HFF-Myc (cell line): ENCODE data around the gene AKT3.

ENCODE experiments used
- DNase-seq: peaks from one replicate; pipeline ENCODE4 v3.0.0-alpha.2; 2011; ENCODE audit warnings: low read depth; ENCODE audit errors: extremely low read depth
- H3K4me3 ChIP-seq: replicated peaks from 2 replicates; pipeline ENCODE4 v1.5.1; 2011; ENCODE audit warnings: low read depth, mild to moderate bottlenecking, control low read depth, low read length
- TF ChIP-seq, protein P1 (sequence below): IDR thresholded peaks from 2 replicates; pipeline ENCODE4 v1.5.1; 2012; ENCODE audit warnings: mild to moderate bottlenecking, low read depth, low read length, control low read depth; ENCODE audit errors: missing control alignments

AKT3 gene

DNA sequence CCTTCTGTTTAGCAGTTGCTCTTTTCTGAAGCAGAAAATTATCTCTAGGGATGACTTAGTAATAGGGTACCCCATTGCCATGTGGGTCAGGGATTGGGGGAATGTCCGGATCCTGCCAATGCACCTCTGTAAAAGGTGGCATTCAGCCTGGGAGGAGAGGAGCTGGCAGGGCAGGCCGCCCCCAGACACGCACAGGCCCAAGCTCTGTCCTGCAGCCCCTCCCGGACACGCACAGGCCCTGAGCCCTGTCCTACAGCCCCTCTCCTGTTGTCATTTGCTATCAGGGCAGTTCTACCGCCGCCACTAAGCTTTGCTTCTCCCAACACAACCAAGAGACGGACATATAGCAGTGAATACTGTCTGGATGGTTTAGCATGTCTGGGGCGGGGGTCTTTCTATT, 375.1 kb downstream of the AKT3 start:
- DNase-seq = no peak
- TF ChIP-seq, protein P1, sequence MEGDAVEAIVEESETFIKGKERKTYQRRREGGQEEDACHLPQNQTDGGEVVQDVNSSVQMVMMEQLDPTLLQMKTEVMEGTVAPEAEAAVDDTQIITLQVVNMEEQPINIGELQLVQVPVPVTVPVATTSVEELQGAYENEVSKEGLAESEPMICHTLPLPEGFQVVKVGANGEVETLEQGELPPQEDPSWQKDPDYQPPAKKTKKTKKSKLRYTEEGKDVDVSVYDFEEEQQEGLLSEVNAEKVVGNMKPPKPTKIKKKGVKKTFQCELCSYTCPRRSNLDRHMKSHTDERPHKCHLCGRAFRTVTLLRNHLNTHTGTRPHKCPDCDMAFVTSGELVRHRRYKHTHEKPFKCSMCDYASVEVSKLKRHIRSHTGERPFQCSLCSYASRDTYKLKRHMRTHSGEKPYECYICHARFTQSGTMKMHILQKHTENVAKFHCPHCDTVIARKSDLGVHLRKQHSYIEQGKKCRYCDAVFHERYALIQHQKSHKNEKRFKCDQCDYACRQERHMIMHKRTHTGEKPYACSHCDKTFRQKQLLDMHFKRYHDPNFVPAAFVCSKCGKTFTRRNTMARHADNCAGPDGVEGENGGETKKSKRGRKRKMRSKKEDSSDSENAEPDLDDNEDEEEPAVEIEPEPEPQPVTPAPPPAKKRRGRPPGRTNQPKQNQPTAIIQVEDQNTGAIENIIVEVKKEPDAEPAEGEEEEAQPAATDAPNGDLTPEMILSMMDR = no peak
- H3K4me3 ChIP-seq = no peak overlapping the region

DNA sequence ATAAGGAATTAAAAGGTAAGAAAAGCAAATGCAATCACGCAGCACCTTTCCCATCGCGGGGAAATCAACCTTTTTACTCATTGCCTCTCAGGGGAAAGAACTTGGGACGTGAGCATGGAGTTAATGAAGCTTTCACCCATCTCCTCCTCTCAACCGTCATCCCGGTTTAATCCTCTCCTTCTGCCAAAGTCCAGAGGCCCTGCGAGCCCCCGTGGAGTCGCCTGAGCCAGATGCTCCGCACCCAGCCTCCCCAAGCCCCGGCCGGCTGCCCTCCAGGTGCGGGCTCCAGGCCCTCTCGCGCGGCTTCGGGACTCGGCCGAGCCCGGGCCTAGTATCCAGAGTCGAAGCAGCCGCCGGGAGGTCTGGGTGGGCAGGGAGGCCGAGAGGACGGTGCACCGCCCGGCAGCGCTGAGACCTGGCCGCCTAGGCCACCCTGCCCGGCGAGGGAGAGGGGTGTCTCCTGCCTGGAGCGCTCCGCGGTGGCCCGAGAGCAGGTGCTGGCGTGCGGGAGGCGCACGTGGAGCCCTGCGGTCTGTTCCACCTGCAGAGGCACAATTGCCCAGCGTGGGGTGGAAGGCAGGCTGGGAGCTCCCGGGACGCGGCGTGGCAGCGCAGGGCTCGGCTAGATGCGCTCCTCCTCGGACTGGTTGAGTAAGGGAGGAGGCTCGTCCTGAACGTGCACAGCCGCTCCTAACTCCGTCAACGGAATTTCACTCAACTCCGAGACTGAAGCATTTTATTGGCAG, 375.7 kb downstream of the AKT3 start:
- no peak overlapping the region for H3K4me3 ChIP-seq
- TF ChIP-seq, protein P1 = no peak
- DNase-seq = no peak

DNA sequence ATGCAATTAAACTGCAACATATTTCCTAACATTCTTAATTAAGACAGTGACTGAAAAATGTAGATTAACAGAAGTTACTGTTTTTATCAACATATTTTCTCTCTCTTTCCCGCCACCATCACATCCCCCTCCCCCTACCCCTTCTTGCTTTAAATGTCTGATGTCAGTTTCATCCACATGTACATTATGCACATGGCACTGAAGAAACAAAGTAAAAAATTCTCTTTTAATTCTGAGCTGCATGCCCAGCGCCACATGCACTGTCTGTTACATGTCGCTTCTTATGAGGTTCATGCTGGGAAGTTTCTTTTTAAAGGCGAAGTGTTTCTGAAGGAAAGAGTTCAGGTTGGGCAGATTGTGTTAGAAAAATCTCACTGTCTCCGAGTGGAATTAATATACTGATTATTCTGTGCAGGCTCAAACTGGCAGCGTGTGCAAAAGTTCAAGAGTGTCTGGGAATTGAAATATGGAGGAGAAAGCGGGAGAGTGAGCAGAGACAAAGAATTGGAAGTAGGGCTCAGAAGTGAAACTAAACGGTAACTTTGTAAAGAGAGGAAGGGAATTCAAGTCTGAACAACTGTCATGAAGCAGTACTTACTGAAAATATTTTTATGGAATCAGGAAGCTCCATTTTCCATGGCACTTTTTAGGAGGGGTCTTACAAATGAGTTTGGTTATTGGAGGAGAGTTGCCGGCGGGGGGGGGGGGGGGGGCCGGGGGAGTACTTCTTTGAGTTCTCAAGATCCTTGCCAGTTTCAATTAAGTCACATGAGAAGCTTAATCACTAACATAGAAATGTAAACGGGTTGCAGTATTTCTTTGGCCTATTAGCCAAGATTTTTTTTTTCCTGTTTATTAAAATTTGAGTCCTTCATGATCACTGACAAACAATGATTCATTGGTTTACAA, 376.6 kb downstream of the AKT3 start:
- H3K4me3 ChIP-seq = peak overlapping the region; percentile 22
- TF ChIP-seq, protein P1 = no peak
- DNase-seq = no peak

DNA sequence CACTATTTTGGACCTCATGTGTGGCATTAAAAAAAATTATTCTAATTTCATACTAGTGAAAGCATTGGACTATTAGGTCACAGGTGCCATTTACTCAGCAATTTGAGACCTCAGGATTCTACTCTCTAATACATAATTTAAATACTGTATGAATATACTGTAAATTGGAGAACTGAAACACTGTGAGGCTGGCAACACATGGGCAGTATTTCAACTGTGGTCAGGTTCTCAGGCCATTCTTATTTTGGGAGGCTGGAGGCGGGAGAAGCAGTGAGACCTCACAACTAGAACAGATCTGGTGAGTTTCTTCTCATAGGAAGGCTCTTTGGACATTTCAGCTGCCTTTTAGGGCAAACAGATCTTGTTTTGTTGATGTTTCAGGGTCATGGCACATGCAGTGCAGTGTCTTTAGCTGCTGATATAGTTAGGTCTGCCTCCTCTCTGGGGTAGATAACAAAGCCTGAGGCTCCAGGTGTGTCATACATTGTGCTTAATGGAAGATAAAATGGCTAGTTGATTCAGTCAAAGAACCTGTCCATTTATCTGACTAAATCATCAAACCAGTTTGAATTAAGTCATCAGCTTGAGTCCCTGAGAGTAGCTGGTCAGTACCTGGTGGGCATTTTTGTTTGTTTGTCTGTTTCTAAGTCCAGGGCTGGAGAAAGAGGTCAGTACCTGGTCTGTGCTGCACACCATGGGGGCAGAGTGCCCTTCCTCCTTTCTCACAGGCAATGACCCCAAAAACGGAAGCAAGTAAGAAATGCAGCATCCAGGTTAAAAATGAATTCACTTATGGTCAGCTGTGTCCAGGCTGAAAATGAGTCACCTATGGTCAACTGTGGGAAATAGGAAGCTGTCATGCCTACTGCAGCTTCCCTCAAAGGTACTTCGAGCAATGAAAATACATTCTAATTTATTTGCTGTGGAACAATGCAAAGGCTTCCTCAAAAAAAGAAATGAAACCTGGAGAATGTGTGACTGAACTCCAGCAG, 378.0 kb downstream of the AKT3 start:
- DNase-seq = no peak
- H3K4me3 ChIP-seq = no peak overlapping the region
- TF ChIP-seq, protein P1 = no peak

DNA sequence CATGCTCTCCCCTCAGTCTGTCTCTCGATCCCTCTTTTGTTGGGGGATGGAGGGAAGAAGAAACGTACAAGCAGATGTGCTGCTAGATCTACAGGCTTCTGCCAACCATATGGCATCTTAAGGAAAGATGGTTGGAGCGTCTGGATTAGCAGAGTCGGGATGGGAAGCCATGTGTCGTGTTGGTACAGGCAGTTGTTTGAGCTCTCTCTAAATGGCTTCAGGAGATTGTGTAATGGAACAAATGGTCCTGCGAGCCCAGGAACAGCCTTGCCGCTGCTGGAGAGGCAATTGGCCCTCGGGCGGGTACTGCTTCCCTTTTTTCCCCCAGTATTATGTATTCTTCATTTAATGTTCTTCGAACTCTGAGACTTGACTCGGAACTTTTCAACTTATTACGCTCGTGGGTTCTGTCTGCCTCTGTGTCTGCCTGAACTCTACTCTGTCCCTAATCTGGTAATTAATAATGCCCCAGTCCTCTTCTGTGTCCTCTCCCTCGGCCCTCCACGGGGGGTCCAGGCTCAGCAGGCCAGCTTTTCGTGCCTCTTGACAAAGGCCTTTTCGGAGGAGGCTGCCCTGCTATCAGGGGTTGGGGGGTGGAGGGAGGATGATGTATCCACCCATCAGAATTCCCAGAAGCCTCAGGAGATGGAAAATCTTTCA, 378.9 kb downstream of the AKT3 start:
- TF ChIP-seq, protein P1 = no peak
- no peak overlapping the region for H3K4me3 ChIP-seq
- no peak for DNase-seq

DNA sequence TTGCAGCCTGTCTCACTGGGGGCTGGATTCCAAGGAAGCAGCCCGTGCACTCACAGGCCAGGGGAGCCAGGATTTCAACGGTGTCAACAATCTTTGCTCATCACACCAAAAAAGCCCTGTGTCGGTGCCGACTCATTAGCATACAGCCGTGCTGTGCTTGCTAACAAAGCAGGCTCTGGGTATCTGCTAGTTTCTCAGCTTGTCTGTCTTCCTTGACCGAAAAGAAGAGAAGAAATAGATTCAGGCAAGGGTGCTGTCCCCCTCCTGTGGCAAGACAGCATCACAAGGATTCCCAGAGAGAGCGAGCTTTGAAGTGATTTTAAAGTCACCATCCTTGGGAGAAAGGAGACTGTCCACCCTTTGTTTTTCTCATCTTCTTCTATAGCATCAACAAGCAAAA, 379.5 kb downstream of the AKT3 start:
- no peak overlapping the region for H3K4me3 ChIP-seq
- DNase-seq = no peak
- TF ChIP-seq, protein P1 = no peak
